GM19467 (cell line): Measurements from ENCODE around the gene MAB21L2.

Source experiments
- ATAC-seq: cut with Tn5 transposase; IDR thresholded peaks from one replicate; pipeline ENCODE4 v1.9.1; 2021; ENCODE audit warnings: mild to moderate bottlenecking, moderate library complexity; ENCODE audit not compliant: unreplicated experiment

The MAB21L2 gene

GRCh38 chr4:150600812-150601445 is 19.0 kb downstream of the MAB21L2 start:
- no peak for ATAC-seq

GRCh38 chr4:150609131-150609530 is 27.2 kb downstream of the MAB21L2 start:
- ATAC-seq, result no peak

- ATAC-seq, result no peak
These were observed 37.1 kb downstream of the MAB21L2 start for GRCh38 chr4:150619042-150619441.

- no peak for ATAC-seq
These were observed 42.1 kb downstream of the MAB21L2 start for GRCh38 chr4:150624055-150624454.

GRCh38 chr4:150625033-150625432 is 43.1 kb downstream of the MAB21L2 start:
- no peak for ATAC-seq

GRCh38 chr4:150628073-150628472 is 46.1 kb downstream of the MAB21L2 start:
- no peak for ATAC-seq

- no peak for ATAC-seq
These were observed 50.7 kb downstream of the MAB21L2 start for GRCh38 chr4:150632639-150633038.
